K562 (cell line): ENCODE results near the gene CDC27. TPM values are rescaled to one million over a fixed set of nuclear protein-coding genes. Genes with fewer than 3 reads are reported as not detected.

Experiments
- RAD21 ChIP-seq, 2 experiments: fragments of 250-450 bp in 1 of 2; fragments of 450-650 bp in 1 of 2; sonication (Bioruptor Pico) in 1 of 2; formaldehyde crosslinking in 1 of 2; IDR thresholded peaks in 1 of 2; conservative IDR thresholded peaks in 1 of 2; 2 replicates each; pipeline versions ENCODE4 v1.4.0 to v1.8.0; 2020 to 2022; ENCODE audit warnings: mild to moderate bottlenecking in 2 of 2, moderate library complexity in 1 of 2
- ZBED1 ChIP-seq: IDR thresholded peaks from 2 replicates; pipeline ENCODE4 v1.6.1; 2014
- ZNF77 ChIP-seq: fragments of 250-450 bp; sonication (Bioruptor Pico); IDR thresholded peaks from 2 replicates; pipeline ENCODE4 v1.5.0; 2020
- polyA plus RNA-seq, 8 experiments: library from polyadenylated mRNA; depleted of rRNA in 4 of 8; stranded (reverse) in 5 of 8; unstranded in 3 of 8; fragments of >200 nt; fragmentation: Nextera tagmentation in 2 of 8; fragmentation: Illumina TruSeq in 1 of 8; extraction: Ambion mirVana in 2 of 8; extraction: Trizol in 1 of 8; gene quantifications; 2 replicates each; pipeline versions ENCODE4 v1.2.1 to v1.2.3, GENCODE V29; 2011 to 2014; ENCODE audit warnings: inconsistent platforms in 1 of 8, missing spikeins in 1 of 8
- total RNA-seq, 7 experiments: library from RNA; depleted of rRNA in 6 of 7; stranded (reverse); fragments of >200 nt in 6 of 7; fragmentation: Illumina TruSeq in 2 of 7; extraction: Trizol in 2 of 7; gene quantifications; 2 replicates each; pipeline versions ENCODE4 v1.2.1 to v1.2.3, GENCODE V29; 2011 to 2021; ENCODE audit warnings: low replicate concordance in 1 of 7
- TF ChIP-seq, protein P1 (sequence below): IDR thresholded peaks from 3 replicates; pipeline ENCODE4 v1.6.1; 2011; ENCODE audit warnings: borderline replicate concordance, mild to moderate bottlenecking; ENCODE audit not compliant: insufficient read length, insufficient read depth
- TF ChIP-seq, protein P2 (sequence below), 2 experiments: fragments of 450-650 bp in 1 of 2; IDR thresholded peaks; 2 replicates each; pipeline ENCODE4 v1.6.1; 2011 to 2017; ENCODE audit warnings: low read depth in 2 of 2, antibody characterized with exemption in 1 of 2, borderline replicate concordance in 1 of 2, low read length in 1 of 2, mild to moderate bottlenecking in 1 of 2, mixed read lengths in 1 of 2; ENCODE audit not compliant: control insufficient read depth in 1 of 2
- TF ChIP-seq, protein P3 (sequence below): conservative IDR thresholded peaks from 2 replicates; pipeline ENCODE4 v1.6.1; 2011; ENCODE audit warnings: low read depth, mild to moderate bottlenecking, low read length; ENCODE audit not compliant: control insufficient read depth
- TF ChIP-seq, protein P4 (sequence below): fragments of 450-650 bp; IDR thresholded peaks from 2 replicates; pipeline ENCODE4 v1.6.1; 2016; ENCODE audit warnings: low read depth
- TF ChIP-seq, protein P5 (sequence below): fragments of 250-450 bp; sonication (Bioruptor Pico); IDR thresholded peaks from 2 replicates; pipeline ENCODE4 v1.5.0; 2021; ENCODE audit warnings: mild to moderate bottlenecking, moderate library complexity

The CDC27 gene
- total and polyA plus RNA-seq, 9 of the 15 experiments (the other 6 are each of a cell fraction or from before 2014, with no cell fraction given): 28.6 to 155 (median 94.1) TPM

DNA sequence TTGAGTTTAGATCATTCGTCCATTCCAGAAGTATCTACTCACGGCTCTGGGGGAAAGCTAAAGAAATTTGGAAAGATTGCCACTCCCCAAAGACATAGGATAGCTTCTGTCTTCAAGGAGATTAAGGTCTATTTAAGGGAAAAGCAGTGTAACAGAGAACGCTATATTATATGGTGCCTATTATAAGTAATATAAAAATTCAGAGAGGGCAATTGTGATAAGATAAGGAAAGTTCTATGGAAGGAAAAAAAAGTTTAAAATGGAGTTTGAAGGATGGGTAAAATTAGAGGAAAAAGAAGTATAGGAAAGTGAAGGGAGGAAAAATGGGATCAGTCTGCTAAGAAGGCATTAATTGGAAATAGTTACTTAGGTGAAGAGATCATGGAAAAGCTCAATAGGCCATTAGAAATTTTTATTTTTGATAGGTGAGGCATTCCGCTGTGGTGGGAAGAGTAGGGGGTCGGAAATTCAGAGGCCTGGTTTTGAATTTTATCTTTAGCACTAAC, 690 bp upstream of the CDC27 start (continued):
- TF ChIP-seq, protein P1, sequence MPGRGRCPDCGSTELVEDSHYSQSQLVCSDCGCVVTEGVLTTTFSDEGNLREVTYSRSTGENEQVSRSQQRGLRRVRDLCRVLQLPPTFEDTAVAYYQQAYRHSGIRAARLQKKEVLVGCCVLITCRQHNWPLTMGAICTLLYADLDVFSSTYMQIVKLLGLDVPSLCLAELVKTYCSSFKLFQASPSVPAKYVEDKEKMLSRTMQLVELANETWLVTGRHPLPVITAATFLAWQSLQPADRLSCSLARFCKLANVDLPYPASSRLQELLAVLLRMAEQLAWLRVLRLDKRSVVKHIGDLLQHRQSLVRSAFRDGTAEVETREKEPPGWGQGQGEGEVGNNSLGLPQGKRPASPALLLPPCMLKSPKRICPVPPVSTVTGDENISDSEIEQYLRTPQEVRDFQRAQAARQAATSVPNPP: no peak
- TF ChIP-seq RAD21 (CRISPR knock-in tag; conservative IDR thresholded peaks at IDR 0.05 in 1 of 2, IDR thresholded peaks at IDR 0.05 in 1 of 2) (no peak; a peak in 1 of 4 replicates), ZNF77 (CRISPR knock-in tag) (no peak), ZBED1 (no peak)
- TF ChIP-seq, protein P2, sequence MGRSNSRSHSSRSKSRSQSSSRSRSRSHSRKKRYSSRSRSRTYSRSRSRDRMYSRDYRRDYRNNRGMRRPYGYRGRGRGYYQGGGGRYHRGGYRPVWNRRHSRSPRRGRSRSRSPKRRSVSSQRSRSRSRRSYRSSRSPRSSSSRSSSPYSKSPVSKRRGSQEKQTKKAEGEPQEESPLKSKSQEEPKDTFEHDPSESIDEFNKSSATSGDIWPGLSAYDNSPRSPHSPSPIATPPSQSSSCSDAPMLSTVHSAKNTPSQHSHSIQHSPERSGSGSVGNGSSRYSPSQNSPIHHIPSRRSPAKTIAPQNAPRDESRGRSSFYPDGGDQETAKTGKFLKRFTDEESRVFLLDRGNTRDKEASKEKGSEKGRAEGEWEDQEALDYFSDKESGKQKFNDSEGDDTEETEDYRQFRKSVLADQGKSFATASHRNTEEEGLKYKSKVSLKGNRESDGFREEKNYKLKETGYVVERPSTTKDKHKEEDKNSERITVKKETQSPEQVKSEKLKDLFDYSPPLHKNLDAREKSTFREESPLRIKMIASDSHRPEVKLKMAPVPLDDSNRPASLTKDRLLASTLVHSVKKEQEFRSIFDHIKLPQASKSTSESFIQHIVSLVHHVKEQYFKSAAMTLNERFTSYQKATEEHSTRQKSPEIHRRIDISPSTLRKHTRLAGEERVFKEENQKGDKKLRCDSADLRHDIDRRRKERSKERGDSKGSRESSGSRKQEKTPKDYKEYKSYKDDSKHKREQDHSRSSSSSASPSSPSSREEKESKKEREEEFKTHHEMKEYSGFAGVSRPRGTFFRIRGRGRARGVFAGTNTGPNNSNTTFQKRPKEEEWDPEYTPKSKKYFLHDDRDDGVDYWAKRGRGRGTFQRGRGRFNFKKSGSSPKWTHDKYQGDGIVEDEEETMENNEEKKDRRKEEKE (IDR thresholded peaks at IDR 0.05; ENCODE audit: borderline replicate concordance in 1 of 2, control insufficient read depth in 1 of 2, low read depth in 2 of 2, low read length in 1 of 2): no peak
- TF ChIP-seq, protein P3, sequence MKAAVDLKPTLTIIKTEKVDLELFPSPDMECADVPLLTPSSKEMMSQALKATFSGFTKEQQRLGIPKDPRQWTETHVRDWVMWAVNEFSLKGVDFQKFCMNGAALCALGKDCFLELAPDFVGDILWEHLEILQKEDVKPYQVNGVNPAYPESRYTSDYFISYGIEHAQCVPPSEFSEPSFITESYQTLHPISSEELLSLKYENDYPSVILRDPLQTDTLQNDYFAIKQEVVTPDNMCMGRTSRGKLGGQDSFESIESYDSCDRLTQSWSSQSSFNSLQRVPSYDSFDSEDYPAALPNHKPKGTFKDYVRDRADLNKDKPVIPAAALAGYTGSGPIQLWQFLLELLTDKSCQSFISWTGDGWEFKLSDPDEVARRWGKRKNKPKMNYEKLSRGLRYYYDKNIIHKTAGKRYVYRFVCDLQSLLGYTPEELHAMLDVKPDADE: no peak
- TF ChIP-seq, protein P4, sequence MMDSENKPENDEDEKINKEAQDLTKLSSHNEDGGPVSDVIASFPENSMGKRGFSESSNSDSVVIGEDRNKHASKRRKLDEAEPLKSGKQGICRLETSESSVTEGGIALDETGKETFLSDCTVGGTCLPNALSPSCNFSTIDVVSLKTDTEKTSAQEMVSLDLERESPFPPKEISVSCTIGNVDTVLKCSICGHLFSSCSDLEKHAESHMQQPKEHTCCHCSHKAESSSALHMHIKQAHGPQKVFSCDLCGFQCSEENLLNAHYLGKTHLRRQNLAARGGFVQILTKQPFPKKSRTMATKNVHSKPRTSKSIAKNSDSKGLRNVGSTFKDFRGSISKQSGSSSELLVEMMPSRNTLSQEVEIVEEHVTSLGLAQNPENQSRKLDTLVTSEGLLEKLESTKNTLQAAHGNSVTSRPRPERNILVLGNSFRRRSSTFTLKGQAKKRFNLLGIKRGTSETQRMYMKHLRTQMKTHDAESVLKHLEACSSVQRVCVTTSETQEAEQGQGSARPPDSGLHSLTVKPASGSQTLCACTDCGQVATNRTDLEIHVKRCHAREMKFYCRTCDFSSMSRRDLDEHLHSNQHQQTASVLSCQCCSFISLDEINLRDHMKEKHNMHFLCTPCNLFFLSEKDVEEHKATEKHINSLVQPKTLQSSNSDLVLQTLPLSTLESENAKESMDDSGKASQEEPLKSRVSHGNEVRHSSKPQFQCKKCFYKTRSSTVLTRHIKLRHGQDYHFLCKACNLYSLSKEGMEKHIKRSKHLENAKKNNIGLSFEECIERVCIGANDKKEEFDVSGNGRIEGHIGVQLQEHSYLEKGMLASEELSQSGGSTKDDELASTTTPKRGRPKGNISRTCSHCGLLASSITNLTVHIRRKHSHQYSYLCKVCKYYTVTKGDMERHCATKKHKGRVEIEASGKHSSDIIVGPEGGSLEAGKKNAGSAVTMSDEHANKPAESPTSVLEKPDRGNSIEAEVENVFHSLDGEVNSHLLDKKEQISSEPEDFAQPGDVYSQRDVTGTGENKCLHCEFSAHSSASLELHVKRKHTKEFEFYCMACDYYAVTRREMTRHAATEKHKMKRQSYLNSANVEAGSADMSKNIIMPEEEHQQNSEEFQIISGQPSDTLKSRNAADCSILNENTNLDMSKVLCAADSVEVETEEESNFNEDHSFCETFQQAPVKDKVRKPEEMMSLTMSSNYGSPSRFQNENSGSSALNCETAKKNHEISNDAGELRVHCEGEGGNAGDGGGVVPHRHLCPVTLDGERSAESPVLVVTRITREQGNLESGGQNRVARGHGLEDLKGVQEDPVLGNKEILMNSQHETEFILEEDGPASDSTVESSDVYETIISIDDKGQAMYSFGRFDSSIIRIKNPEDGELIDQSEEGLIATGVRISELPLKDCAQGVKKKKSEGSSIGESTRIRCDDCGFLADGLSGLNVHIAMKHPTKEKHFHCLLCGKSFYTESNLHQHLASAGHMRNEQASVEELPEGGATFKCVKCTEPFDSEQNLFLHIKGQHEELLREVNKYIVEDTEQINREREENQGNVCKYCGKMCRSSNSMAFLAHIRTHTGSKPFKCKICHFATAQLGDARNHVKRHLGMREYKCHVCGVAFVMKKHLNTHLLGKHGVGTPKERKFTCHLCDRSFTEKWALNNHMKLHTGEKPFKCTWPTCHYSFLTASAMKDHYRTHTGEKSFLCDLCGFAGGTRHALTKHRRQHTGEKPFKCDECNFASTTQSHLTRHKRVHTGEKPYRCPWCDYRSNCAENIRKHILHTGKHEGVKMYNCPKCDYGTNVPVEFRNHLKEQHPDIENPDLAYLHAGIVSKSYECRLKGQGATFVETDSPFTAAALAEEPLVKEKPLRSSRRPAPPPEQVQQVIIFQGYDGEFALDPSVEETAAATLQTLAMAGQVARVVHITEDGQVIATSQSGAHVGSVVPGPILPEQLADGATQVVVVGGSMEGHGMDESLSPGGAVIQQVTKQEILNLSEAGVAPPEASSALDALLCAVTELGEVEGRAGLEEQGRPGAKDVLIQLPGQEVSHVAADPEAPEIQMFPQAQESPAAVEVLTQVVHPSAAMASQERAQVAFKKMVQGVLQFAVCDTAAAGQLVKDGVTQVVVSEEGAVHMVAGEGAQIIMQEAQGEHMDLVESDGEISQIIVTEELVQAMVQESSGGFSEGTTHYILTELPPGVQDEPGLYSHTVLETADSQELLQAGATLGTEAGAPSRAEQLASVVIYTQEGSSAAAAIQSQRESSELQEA: no peak
- TF ChIP-seq, protein P5, sequence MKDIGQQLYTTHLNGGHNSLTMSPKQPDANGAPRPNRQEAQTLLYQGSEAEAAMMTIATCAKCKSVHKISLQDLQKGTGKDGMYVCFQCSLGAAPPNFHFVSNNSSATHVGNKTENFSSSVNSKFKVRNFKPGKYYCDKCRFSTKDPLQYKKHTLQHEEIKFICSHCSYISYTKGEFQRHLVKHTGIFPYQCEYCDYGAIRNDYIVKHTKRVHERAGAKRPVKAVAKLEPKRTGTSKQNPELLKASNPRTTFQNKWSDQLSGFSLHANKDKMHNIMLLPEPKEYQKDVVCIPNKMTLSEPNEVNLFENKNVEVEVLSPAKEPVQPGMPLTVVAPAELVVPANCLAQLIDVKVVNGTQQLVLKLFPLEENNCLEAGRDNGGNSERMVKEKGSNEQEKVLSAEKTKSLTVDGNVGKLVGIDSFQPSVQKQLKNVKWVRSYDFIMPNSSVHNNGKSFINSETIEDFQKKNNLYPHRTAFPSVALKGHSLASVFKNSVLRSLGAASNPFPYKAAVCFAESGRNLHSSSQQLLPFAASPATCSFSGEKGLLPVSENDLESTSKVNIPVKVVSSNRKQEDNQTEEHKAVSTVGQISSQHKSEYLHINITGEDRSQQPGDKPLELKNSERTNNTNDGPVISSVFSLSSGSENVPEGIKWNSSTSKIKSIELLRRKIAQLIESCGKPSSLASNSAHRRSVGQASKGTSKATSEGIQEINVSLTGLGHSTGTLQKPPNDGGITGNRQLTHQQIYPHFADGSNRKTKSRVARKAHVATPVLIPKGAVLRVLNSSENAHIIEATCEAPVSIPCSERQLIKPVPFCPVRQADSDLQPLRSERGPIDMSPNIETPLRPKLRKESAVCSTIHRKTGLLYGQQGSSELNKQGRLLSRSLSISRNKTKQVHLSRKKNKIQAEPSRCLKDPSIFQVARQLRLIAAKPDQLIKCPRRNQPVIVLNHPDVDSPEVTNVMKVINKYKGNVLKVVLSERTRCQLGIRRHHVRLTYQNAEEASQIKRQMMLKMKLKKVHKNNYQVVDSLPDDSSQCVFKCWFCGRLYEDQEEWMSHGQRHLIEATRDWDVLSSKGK (CRISPR knock-in tag): no peak
